ENCODE results near the gene PDHX.

GRCh38 chr11:35013514-35014233 is 97.3 kb downstream of the PDHX start:
- TF ChIP-seq CTCF (conservative IDR thresholded peaks at IDR 0.05; ENCODE audit: low read depth, low read length) (no peak), EZH2 (IDR thresholded peaks at IDR 0.05; ENCODE audit: borderline replicate concordance, low read depth, low read length, poor library complexity, severe bottlenecking) (no peak)
